ENCODE results near the gene FCN2. TPM values are rescaled to one million over a fixed set of nuclear protein-coding genes. Genes with fewer than 3 reads are reported as not detected.

Gene FCN2
- total RNA-seq, 1 donor from 2014 or later, result not detected

- Histone ChIP-seq H3K79me2 (ENCODE audit: low read depth) (no peaks in the 10 kb centered on the region), H4K20me1 (ENCODE audit: low read depth) (no peaks in the 10 kb centered on the region), H3K36me3 (no peaks in the 10 kb centered on the region), H3K9me3 (ENCODE audit: low read depth) (no peaks in the 10 kb centered on the region), H2AFZ (replicated peaks) (no peak overlapping the region), H3F3A (ENCODE audit: low read depth) (no peaks in the 10 kb centered on the region), H3K4me3 (no peak overlapping the region), H3K4me1 (no peaks in the 10 kb centered on the region), H3K4me2 (no peak overlapping the region), H3K9ac (no peak overlapping the region), H3K27me3 (no peaks in the 10 kb centered on the region), H3K27ac (no peak overlapping the region)
- H3K4me3 Mint-ChIP-seq, result no peak overlapping the region
- no peak overlapping the region for H3K27ac Mint-ChIP-seq
- no peaks in the 10 kb centered on the region for H3K36me3 Mint-ChIP-seq
- peaks cover 2% of the 10 kb centered on the region for H3K4me1 Mint-ChIP-seq
- DNase-seq (ENCODE audit: low spot score), result no peak
- peaks cover 2% of the 10 kb centered on the region for H3K9me3 Mint-ChIP-seq
- TF ChIP-seq EZH2 (IDR thresholded peaks at IDR 0.05), result no peak
- no peak for TF ChIP-seq EZH2phosphoT487 (IDR thresholded peaks at IDR 0.05)
- no peak for TF ChIP-seq CTCF (IDR thresholded peaks at IDR 0.05)
- H3K27me3 Mint-ChIP-seq (ENCODE audit: insufficient read depth, low read depth), result no peaks in the 10 kb centered on the region
These were observed 32.1 kb upstream of the FCN2 start for GRCh38 chr9:134848504-134848903.

- DNase-seq (ENCODE audit: low spot score), result no peak
- Histone ChIP-seq H3K27ac (no peak overlapping the region), H3F3A (ENCODE audit: low read depth) (no peaks in the 10 kb centered on the region), H3K9me3 (ENCODE audit: low read depth) (no peaks in the 10 kb centered on the region), H3K4me3 (no peak overlapping the region), H4K20me1 (ENCODE audit: low read depth) (no peaks in the 10 kb centered on the region), H3K27me3 (no peaks in the 10 kb centered on the region), H3K4me1 (no peaks in the 10 kb centered on the region), H2AFZ (replicated peaks) (no peak overlapping the region), H3K4me2 (no peak overlapping the region), H3K9ac (no peak overlapping the region), H3K36me3 (no peaks in the 10 kb centered on the region), H3K79me2 (ENCODE audit: low read depth) (no peaks in the 10 kb centered on the region)
- Mint-ChIP-seq H3K27me3 (ENCODE audit: insufficient read depth, low read depth) (peaks cover 2% of the 10 kb centered on the region), H3K36me3 (no peaks in the 10 kb centered on the region), H3K27ac (no peak overlapping the region), H3K4me3 (no peak overlapping the region), H3K4me1 (no peaks in the 10 kb centered on the region), H3K9me3 (peaks cover 2% of the 10 kb centered on the region)
- TF ChIP-seq CTCF (IDR thresholded peaks at IDR 0.05) (no peak), EZH2phosphoT487 (IDR thresholded peaks at IDR 0.05) (no peak), EZH2 (IDR thresholded peaks at IDR 0.05) (no peak)
These were observed 30.0 kb upstream of the FCN2 start for GRCh38 chr9:134850611-134851010.

- Histone ChIP-seq H3F3A (ENCODE audit: low read depth) (no peaks in the 10 kb centered on the region), H4K20me1 (ENCODE audit: low read depth) (no peaks in the 10 kb centered on the region), H3K4me2 (no peak overlapping the region), H3K4me3 (no peak overlapping the region), H3K79me2 (ENCODE audit: low read depth) (no peaks in the 10 kb centered on the region), H3K27ac (no peak overlapping the region), H3K4me1 (no peaks in the 10 kb centered on the region), H3K9me3 (ENCODE audit: low read depth) (no peaks in the 10 kb centered on the region), H3K9ac (no peak overlapping the region), H3K27me3 (no peaks in the 10 kb centered on the region), H3K36me3 (no peaks in the 10 kb centered on the region), H2AFZ (replicated peaks) (no peak overlapping the region)
- H3K4me1 Mint-ChIP-seq, result no peaks in the 10 kb centered on the region
- H3K27ac Mint-ChIP-seq, result no peak overlapping the region
- peak overlapping the region; percentile 19 for H3K4me3 Mint-ChIP-seq
- peaks cover 2% of the 10 kb centered on the region for H3K27me3 Mint-ChIP-seq (ENCODE audit: insufficient read depth, low read depth)
- no peak for DNase-seq (ENCODE audit: low spot score)
- TF ChIP-seq EZH2phosphoT487 (IDR thresholded peaks at IDR 0.05) (no peak), CTCF (IDR thresholded peaks at IDR 0.05) (no peak), EZH2 (IDR thresholded peaks at IDR 0.05) (no peak)
- no peaks in the 10 kb centered on the region for H3K36me3 Mint-ChIP-seq
- peaks cover 2% of the 10 kb centered on the region for H3K9me3 Mint-ChIP-seq
These were observed 29.6 kb upstream of the FCN2 start for GRCh38 chr9:134851020-134851419.

Measured in neural progenitor cell (in vitro differentiated cells).